HTERT RPE-1 (cell line): ENCODE measurements around the gene RPL41.
"Not testable (repeated sequence)": the region's sequence is repeated elsewhere in the genome, so short reads cannot be mapped to it uniquely, and the experiment has no call there.

Experiments used
- in situ Hi-C: fragments of 300-500 bp; cut with MboI; formaldehyde crosslinking; loops from 4 replicates; pipeline ENCODE4 v1.14.3; 2020; ENCODE audit warnings: low sequenced_read_pairs

The RPL41 gene

DNA sequence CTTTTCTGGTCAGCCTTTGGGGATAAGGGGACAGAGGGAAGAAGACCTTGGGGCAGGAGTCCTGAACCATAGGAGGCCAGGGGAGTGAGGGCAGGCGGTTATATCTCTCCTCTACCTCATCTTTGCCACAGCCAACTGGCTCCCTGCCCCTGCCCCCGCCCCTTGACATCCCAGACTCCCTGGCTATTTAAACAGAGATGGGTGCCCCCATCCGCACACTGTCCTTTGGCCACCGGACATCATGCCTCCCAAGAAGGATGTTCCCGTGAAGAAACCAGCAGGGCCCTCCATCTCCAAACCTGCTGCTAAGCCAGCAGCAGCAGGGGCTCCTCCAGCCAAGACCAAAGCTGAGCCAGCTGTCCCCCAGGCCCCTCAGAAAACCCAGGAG, 37.2 kb downstream of the RPL41 start:
- in situ Hi-C loops, result no loop called here

DNA sequence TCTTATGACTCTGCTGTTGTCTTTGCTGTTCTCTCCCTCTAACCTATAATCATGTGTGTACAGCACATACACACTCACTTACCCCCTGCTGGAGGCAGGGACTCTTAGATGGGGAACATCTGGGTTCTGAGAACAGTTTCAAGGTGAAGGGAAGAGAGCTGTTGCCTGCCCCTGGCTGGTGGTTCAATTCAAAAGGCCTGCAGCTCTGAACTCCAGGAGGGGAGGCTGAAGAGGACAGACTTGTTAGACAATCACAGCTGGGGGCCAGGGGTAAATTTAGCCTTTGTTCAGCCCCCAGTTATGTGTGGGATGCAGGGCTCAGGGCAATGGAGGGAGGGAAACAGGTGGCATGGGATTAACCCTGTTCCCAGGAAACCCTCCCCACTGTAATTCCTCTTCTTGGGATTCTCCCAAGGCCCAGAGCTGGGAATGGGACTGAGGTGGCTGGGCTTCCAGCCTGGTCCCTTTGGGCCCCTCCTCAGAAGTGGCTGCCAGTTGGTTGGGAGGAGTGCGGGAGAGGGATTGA, 37.9 kb downstream of the RPL41 start:
- in situ Hi-C loops, result no loop called here

DNA sequence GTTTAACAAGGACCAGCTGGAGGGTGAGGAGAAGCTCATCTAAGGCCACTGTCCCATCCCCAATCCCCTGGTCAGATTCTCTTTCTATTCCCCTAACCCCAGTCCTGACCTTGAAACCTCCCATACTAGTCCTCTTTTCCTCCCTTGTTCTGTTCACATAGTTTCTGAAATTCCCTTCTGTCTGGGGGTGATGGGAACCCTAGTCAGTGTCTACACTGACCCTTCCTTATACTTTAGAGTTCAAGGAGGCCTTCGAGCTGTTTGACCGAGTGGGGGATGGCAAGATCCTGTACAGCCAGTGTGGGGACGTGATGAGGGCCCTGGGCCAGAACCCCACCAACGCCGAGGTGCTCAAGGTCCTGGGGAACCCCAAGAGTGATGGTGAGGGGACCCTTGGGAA, 38.4 kb downstream of the RPL41 start:
- in situ Hi-C loops, result no loop called here

DNA sequence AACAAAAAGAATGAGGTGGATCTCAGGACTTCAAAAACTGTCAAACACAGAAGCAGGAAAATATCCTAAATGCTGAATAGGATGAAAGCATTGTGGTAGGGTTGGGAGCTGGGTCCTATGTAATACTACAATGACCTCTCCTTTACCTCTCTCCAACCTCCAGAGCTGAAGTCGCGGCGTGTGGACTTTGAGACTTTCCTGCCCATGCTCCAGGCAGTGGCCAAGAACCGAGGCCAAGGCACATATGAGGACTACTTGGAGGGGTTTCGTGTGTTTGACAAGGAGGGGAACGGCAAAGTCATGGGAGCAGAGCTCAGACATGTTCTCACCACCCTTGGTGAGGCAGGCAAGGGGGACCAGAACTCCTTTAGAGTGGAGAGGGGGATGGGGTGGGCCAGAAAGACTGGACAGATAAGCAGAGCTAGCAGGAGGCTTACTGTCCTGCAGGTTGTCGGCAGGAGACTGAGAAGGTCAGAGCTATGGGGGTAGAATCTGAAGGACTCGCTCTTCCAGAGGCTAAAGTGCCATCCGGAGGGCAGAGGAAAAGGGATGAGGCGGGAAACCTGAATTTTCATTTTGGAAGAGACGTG, 38.9 kb downstream of the RPL41 start:
- in situ Hi-C loops, result no loop called here

DNA sequence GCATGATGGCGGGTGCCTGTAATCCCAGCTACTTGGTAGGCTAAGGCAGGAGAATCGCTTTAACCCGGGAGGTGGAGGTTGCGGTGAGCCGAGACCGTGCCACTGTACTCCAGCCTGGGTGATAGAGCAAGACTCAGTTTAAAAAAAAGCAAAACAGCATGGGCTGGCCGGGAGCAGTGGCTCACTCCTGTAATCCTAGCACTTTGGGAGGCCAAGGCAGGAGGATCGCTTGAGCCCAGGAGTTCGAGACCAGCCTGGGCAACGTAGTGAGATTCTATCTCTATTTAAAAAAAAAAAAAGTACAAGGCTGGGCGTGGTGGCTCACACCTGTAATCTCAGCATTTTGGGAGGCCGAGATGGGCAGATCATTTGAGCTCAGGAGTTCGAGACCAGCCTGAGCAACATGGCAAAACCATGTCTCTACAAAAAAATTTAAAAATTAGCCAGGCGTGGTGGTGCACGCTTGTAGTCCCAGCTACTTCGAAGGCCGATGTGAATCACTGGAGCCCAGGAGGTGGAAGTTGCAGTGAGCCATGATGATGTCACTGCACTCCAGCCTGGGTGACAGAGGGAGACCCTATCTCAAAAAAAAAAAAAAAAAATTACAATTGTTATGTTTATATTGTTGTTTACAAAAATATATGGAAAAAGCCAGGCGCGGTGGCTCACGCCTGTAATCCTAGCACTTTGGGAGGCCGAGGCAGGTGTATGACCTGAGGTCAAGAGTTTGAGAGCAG, 40.2 kb downstream of the RPL41 start:
- in situ Hi-C loops, result not testable (repeated sequence)

DNA sequence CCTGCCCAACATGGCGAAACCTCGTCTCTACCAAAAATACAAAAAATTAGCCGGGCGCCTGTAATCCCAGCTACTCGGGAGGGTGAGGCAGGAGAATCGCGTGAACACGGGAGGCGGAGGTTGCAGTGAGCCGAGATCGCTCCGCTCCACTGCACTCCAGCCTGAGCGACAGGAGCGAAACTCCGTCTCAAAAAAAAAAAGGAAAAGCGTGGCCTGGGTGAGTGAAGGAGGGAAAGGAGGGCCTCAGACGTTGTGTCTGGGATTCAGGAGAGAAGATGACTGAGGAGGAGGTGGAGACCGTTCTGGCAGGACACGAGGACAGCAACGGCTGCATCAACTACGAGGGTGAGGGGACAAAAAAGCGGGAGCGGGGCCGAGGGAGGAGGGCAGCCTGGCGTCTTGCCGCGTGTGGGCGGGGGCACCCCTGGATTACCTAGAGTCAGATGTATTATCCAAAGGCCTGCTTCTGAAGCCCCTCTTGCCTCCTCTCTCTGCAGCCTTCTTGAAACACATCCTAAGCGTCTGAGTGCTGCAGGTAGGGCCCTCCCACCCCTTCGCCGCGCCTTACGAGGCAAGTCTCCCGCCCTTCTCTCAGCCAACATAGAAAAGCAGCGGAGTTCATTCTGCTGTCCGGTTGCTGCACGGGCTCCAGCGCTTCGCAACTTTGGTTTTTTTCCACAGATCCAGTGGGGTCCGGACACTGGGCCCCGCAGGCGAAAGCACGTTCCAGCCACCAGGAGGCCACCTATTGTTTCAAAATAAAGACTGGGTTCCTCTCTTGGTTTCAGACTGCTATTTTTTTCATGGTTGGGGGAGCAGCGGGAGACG, 41.0 kb downstream of the RPL41 start:
- in situ Hi-C loops, result no loop called here

DNA sequence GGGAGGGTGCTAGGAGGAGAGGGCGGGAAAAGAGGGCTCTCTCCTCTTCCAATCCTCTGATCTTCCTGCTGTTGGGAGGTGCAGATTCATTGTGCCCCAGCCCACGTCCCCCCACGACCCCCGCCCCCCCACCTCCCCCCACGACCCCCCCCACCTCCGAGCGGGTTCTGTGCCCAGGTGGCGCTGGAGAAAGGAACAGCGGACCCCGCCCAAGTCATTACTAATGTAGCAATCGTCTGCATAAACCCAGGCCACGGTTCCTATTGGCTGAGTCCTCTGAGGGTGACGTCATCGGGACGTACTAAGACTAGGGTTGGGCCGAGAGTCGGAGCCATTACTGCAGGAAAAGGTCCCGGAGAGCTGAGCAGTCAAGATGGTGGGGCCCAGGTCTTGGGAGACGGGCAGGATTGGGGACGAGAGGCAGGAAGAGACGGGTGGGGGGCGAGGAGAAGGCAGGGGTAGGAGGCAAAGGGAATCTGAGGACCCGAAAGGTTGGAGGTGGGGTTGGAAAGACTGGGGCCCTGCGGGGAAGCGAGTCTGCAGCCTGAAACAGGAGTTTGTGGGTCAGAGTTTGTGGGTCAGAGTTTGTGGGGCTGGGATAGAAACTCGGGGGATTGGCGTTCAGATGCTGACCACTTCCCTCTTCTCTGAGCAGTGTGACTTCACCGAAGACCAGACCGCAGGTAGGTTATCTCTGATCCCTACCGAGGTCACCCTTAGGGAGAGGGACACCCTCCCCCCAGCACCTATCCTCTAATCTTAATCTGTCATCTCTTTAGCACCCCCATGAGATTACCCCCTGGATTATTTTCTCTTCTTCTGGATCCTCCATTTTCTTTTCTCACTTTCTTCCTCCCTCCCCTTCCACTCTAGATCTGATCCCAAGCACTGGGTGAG, 41.8 kb downstream of the RPL41 start, which contains the start of gene MYL6:
Gene MYL6, plus strand, starts transcription at position 331 of the 897 bp plus-strand sequence. Its CDS starts 43 bp downstream, at position 374.
- in situ Hi-C loops, result no loop called here

DNA sequence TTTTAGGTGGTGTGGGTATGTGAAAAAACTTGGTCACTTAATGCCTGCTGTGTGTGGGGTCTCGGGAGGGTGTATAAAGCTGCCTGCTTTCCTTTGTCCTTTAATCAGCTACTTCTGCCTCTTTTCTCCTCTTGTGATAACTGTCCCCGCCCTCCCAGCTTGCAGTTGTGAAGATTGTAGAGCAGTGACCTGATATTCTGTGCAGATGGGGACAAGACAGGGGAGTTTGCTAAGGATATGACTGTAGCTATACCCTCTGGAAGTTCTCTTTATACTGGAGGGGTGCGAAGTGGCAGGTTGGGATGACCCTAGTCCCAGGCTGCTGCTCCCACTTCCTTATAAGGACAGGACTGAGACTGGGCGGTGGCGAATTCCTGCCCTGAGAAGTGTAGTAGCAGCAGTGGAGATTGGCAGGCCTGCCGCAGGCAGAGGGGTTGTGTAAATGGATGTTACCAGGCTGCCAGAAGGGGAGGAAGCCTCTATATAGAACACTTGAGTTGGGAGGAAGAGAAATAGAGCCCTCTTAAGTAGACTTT, 42.6 kb downstream of the RPL41 start:
- in situ Hi-C loops, result no loop called here

DNA sequence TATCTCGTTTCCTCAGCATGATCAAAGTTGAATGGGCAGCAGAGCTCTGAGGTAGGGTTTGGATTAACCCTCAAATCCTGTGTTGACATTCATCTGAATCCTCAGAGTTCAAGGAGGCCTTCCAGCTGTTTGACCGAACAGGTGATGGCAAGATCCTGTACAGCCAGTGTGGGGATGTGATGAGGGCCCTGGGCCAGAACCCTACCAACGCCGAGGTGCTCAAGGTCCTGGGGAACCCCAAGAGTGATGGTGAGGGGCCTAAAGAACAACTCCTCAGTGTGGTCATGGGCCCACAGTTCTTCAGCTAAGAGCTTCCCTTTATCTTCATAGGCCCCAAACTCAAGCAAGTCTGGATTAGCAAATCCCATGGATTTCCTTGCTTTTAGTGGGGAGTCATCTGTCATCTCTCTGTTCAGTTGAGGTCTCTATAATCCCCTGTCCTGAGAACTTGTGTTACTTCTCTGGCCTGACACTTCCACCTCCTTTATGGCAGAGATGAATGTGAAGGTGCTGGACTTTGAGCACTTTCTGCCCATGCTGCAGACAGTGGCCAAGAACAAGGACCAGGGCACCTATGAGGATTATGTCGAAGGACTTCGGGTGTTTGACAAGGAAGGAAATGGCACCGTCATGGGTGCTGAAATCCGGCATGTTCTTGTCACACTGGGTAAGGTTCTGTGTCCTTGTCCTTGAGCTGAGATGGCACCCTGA, 43.2 kb downstream of the RPL41 start:
- in situ Hi-C loops, result no loop called here

DNA sequence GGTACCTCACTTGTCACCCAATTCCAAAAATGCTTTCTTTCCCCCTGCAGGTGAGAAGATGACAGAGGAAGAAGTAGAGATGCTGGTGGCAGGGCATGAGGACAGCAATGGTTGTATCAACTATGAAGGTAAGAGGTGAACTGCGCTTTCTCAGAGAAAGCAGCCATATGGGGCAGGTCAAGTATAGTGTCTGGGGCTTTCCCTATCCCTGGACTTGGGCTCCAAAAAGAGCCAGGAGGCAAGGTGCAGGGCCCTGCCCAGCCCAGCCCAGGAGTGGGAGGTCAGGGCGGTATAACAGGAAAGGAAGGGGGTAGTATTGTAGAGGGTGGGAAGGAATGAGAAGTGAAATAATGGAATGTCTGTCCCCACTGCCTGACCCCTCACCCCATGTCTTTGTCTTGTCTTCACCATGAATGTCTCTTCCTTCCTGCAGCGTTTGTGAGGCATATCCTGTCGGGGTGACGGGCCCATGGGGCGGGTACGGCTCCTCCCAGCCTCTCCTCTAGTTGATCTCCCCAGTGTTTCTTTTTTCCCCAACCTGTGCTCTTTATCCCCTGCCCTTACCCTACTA, 43.8 kb downstream of the RPL41 start:
- in situ Hi-C loops, result no loop called here

DNA sequence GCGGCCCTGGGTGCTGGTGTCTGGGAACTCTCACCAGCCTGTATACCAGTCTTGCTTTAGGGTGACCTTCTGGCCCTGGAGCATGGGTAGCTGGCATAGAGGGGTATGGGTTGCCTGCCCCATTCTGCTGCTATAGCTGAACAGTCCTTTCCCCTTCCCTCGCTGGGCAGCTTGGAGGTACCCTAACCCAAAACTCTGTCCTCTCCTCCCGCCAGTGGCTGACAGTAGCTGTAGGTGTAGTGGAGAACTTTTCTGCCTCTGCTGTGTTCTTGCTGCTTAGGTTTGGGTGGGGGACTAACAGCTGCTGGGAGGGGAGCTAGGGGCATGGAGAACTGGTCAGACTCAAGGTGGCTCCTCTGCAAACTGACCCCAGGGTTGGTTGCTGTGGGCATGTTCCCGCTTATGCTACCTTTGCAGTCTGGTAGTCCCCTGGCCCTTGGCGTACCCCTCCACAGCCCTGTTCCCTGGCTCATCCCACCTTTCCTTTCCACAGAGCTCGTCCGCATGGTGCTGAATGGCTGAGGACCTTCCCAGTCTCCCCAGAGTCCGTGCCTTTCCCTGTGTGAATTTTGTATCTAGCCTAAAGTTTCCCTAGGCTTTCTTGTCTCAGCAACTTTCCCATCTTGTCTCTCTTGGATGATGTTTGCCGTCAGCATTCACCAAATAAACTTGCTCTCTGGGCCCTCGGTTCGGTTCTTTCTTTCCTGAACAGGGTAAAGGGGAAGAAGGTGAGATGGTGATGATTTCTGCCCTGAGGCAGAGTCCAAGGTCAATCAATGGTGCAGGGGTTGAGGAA, 44.7 kb downstream of the RPL41 start:
- in situ Hi-C loops, result no loop called here

DNA sequence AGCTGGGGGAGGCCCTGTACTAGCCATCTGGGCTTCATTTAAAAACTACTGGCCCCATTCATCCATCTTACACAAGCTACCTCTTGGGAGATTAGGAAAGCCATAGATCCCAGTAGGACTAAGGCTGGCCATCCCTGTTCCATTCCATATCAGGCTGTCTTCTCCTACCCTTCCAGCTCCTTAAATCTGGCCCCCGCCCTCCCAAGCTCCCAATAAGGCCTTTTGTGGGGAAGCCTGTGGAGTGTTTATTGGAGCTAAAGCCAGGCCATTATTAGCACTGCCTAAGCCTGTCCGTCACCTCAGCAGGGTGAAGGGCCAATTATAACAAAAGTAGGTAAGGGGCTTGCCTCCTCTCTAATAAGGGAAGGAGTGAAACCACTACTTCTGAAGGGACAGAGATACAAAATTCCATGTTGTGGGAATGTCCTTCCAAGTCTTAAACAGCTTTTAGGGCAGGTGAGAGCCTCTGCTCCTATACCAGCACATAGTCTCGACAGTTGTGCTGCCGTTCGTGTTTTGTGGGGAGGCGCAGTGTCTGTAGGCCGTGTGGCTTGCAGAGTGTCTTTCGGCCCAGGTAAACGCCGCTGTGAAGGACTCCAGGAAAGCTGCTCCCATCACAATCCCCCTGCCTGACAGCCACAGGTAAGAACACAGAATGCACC, 45.4 kb downstream of the RPL41 start:
- in situ Hi-C loops, result no loop called here

DNA sequence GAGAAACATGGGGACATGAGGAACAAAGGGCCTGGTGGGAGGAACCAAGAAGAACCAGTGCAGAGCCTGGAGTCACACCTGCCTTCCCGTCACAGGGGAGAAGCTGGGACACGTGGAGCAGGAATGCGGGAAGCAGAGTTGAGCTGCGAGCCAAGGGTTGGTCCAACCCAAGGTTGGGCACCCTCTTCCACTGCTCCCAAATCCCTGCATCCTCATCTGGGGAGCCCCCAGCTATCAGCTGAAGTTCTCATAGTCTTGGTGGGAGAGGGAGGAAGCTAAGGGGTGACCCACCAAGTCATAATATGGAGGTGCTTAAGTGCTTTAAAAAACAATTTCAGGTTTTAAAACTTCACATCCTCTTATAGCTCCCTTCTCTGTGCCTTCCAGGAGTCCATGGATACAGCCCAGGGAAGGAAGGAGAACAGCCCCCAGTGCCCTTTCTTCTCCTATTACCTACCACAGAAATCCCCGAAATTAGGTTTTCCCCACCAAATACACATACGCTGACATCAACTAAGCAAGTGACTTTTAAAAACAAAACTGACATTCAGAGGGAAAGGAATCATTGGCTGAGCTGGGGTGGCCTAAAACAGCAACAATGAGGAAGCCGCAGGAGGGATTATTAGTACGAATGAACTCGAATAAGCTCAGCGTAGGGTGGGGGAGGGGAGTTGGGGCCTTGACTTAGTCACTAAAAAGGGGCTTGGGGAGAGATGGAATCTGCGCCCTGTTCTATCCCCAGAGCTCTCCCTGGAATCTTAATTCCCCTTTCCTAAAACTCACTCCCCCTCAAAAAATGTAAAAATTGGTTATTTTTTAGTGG, 46.2 kb downstream of the RPL41 start:
- in situ Hi-C loops, result no loop called here

DNA sequence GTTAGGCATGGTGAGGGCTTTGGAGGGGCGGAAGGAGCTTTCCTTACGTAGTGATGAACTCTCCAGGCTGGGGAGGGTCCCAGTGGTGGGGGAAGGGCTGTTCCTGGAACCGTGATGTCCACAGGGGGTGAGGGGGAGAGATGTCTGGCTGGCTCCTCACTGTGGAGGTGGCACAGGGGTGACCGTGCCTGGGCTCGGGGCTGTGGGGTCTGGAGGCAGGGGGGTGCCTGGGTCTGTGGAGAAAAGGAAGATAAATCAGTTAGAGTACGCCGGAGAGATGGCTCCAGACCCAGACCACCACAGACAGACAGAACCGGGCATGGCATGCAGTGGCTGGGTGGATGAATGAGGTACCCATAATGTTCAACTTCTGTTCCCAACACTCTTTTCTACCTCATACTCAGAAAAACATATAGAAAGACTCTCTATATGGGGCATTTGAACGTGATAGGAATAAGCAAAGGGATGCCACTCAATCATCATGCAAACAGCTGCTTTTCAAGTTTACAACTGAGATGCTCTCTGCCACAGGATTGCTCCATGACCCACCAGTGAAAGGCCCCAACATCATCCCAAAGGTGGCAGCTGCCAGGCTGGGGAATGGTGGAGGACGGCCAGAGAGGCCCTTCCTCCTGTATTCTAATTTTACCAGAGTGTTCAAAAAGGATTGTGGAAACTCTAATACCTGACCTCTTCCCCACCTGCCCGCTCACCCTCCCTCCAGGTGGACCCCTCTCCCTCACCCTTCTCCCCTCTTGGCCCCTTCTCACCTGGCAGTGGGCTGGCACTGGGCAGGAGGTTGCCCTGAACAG, 47.3 kb downstream of the RPL41 start:
- in situ Hi-C loops, result no loop called here

DNA sequence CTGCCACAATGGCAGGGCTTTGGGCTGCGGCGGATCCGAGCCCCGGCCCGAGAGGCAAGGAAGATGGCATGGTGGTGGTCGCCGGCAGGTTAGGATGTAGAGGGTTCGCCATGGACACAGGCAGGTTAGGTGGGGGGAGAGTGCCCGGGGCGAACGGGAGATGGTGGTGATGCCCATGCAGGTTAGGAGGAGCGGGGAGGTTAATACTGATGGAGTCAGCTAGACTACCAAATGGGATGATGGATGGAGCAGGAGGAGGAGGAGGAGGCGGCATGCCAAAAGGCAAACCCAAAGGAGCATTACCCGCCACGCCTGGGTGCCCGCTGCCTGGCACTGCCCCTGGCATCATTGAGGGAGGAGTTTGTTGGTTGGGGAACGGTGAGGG, 47.9 kb downstream of the RPL41 start:
- in situ Hi-C loops, result no loop called here

DNA sequence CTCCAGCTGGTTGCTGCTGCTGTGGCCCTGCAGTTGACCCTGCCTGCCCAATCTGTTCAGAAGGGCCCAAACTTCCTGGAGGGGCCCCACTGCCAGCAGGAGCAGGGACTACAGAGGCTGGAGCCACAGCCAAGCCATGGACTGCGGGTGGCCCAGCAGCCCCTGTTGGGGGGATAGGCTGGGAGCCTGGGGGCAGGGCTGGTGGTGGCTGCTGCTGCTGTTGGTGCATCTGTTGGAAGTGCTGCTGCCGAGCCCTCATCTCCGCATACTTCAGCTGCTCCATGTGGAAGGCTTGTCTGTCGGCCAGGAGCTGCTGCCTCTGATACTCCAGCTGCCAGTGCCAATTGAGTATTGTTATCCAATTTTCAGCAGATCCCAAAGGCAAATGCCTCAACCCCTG, 48.9 kb downstream of the RPL41 start:
- in situ Hi-C loops, result no loop called here
